Effector memory CD8-positive, alpha-beta T cell (primary cell): ENCODE measurements around the gene MOB3A.

ENCODE experiments used
- ATAC-seq: fragments of 150-1000 bp; cut with Tn5 transposase; replicated peaks from 2 replicates; pipeline ENCODE4 v1.10.0; 2021; ENCODE audit warnings: mild to moderate bottlenecking, moderate library complexity
- DNase-seq, 3 experiments: peaks; one replicate each; pipeline ENCODE4 v3.0.0; 2021
- H3K27ac Mint-ChIP-seq, 2 donors: one replicate each; pipeline ENCODE4 v1.8.0; 2022; ENCODE audit warnings: mild to moderate bottlenecking in 2 of 2, mixed read lengths in 2 of 2, moderate library complexity in 2 of 2
- H3K27me3 Mint-ChIP-seq, 2 donors: one replicate each; pipeline ENCODE4 v1.8.0; 2022; ENCODE audit warnings: mixed read lengths in 2 of 2
- H3K36me3 Mint-ChIP-seq: one replicate; pipeline ENCODE4 v1.8.0; 2022; ENCODE audit warnings: mild to moderate bottlenecking, moderate library complexity, mixed read lengths; ENCODE audit not compliant: insufficient read depth
- H3K4me1 Mint-ChIP-seq, 2 donors: one replicate each; pipeline ENCODE4 v1.8.0; 2022; ENCODE audit warnings: low read depth in 2 of 2, mixed read lengths in 2 of 2
- H3K4me3 Mint-ChIP-seq, 2 donors: one replicate each; pipeline ENCODE4 v1.8.0; 2022; ENCODE audit warnings: mild to moderate bottlenecking in 2 of 2, mixed read lengths in 2 of 2, moderate library complexity in 2 of 2
- H3K9me3 Mint-ChIP-seq, 2 donors: one replicate each; pipeline ENCODE4 v1.8.0; 2022; ENCODE audit warnings: mixed read lengths in 2 of 2
- total RNA-seq, 9 experiments: gene quantifications; one replicate each; lab custom pipeline; 2026; lab: John Stamatoyannopoulos, UW

The MOB3A gene
- 56.9 to 113 (median 85.0) reads per million in 9 experiments for total RNA-seq

DNA sequence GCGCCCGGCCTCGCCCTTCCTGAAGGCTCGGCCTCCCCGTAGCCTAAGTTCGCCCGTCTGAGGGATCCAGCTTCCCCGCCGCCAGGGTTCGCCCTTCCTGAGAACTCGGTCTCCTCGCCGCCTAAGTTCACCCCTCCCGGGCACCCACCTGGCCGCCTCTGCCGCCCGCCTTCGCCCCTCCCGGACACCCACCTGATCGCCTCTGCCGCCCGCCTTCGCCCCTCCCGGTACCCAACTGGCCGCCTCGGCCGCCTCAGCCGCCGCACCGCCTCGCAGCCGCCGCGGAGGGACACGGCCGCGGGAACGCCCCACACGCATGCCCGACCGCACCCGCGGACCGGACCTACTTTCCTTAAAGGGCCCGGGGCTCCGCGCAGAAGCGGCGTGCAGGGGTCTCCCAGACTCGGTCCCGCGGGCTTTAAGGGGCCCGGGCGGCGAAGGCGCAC is at the start of gene MOB3A:
Gene MOB3A (minus strand): TSS at position 293 of the 446 bp plus-strand sequence. CDS start 17,766 bp downstream, outside the sequence.
- Mint-ChIP-seq H3K27me3 (no peaks in the 10 kb centered on the region), H3K27ac (peak within 1 kb of the TSS; percentile 95 to 96), H3K9me3 (no peaks in the 10 kb centered on the region), H3K36me3 (peaks cover 58% of the 10 kb centered on the region), H3K4me3 (peak within 1 kb of the TSS; percentile 99), H3K4me1 (peaks cover 23 to 29% of the 10 kb centered on the region in 2 donors)
- ATAC-seq (peak; percentile 60), DNase-seq (peak in 1 of 3 experiments; percentile 83)

- Mint-ChIP-seq H3K27me3 (no peaks in the 10 kb centered on the region), H3K4me1 (peaks cover 39 to 40% of the 10 kb centered on the region in 2 donors), H3K4me3 (peak overlapping the region in 1 of 2 donors; percentile 8), H3K36me3 (peaks cover 22% of the 10 kb centered on the region), H3K27ac (peak overlapping the region; percentile 76 to 77), H3K9me3 (no peaks in the 10 kb centered on the region)
- ATAC-seq (no peak), DNase-seq (no peak)
Measured at GRCh38 chr19:2145831-2146241, 49.7 kb upstream of the MOB3A start.

- H3K9me3 Mint-ChIP-seq, result no peaks in the 10 kb centered on the region
- peak overlapping the region; percentile 46 to 77 for H3K27ac Mint-ChIP-seq
- peaks cover 32 to 33% of the 10 kb centered on the region in 2 donors for H3K4me1 Mint-ChIP-seq
- no peak for ATAC-seq
- H3K4me3 Mint-ChIP-seq, result no peak overlapping the region
- no peak for DNase-seq
- peaks cover 21% of the 10 kb centered on the region for H3K36me3 Mint-ChIP-seq
- no peaks in the 10 kb centered on the region for H3K27me3 Mint-ChIP-seq
Measured at GRCh38 chr19:2144190-2144589, 48.1 kb upstream of the MOB3A start.

GRCh38 chr19:2142173-2142829 is 46.2 kb upstream of the MOB3A start:
- peaks cover 24% of the 10 kb centered on the region for H3K36me3 Mint-ChIP-seq
- H3K4me3 Mint-ChIP-seq, result no peak overlapping the region
- DNase-seq, result no peak
- ATAC-seq, result no peak
- H3K27ac Mint-ChIP-seq, result no peak overlapping the region
- H3K9me3 Mint-ChIP-seq, result no peaks in the 10 kb centered on the region
- H3K27me3 Mint-ChIP-seq, result no peaks in the 10 kb centered on the region
- peaks cover 16 to 22% of the 10 kb centered on the region in 2 donors for H3K4me1 Mint-ChIP-seq

GRCh38 chr19:2140138-2140569 is 44.0 kb upstream of the MOB3A start:
- Mint-ChIP-seq H3K4me3 (no peak overlapping the region), H3K27ac (no peak overlapping the region), H3K4me1 (peaks cover 8 to 15% of the 10 kb centered on the region in 2 donors), H3K9me3 (no peaks in the 10 kb centered on the region), H3K27me3 (no peaks in the 10 kb centered on the region), H3K36me3 (peaks cover 31% of the 10 kb centered on the region)
- DNase-seq, result no peak
- no peak for ATAC-seq

GRCh38 chr19:2139385-2140137 is 43.4 kb upstream of the MOB3A start:
- DNase-seq (no peak), ATAC-seq (no peak)
- H3K9me3 Mint-ChIP-seq, result no peaks in the 10 kb centered on the region
- peaks cover 31% of the 10 kb centered on the region for H3K36me3 Mint-ChIP-seq
- no peak overlapping the region for H3K27ac Mint-ChIP-seq
- H3K27me3 Mint-ChIP-seq, result no peaks in the 10 kb centered on the region
- peaks cover 4 to 12% of the 10 kb centered on the region in 2 donors for H3K4me1 Mint-ChIP-seq
- H3K4me3 Mint-ChIP-seq, result no peak overlapping the region

DNA sequence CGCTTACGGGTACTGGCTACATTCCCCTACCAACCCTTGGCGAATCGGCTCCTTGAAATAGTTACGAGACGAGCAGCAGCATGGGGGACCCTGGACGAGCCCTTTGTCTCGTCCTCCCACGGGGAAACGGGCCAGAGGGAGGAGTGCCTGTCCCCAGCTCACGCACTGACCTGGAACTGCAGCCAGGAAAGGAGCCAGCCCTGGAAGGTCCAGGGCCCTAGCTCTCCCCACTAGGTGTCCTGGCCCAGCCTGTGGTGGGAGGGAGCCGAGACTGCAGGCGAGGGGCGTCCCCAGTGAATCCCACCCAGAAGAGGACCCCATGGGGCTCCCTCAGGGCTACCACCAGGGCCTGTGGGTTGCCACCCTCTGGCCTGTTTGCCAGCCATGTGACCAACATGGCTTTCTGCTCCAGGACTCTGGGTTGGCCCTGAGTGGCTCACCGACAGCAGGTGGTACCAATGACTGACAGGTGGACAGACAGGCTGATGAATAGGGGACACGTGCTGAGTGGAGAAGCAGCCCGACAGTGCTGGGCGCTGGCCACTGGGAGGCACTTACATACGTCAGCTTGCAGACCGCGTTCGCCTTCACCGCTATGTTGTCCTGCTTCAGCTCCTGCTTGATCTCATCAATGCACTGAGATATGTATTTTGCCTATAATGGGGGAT is 42.1 kb upstream of the MOB3A start:
- Mint-ChIP-seq H3K4me3 (no peak overlapping the region), H3K9me3 (no peaks in the 10 kb centered on the region), H3K27ac (no peak overlapping the region), H3K4me1 (peaks cover 4 to 7% of the 10 kb centered on the region in 2 donors), H3K27me3 (no peaks in the 10 kb centered on the region), H3K36me3 (peaks cover 41% of the 10 kb centered on the region)
- ATAC-seq (no peak), DNase-seq (no peak)

DNA sequence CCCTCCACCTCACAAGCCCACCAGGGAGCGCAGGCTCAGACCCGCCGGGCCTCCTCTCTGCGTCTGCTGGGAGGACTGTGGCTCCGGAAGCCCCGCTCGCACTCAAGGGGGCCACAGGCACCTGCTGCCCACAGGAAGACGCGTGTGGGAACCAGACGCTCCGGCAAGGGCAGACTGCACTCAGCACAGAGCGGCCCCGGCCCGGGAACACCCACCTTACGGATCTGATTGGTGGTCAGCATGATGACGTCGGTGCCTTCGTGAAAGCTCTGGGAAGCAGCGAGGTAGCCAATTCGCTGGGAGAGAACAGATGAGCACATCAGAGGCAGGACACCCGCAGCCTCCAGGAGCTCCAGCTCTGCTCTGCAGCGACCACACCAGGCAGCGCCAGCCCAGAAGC is 40.7 kb upstream of the MOB3A start:
- H3K9me3 Mint-ChIP-seq, result no peaks in the 10 kb centered on the region
- ATAC-seq (no peak), DNase-seq (no peak)
- no peaks in the 10 kb centered on the region for H3K27me3 Mint-ChIP-seq
- H3K4me3 Mint-ChIP-seq, result no peak overlapping the region
- H3K4me1 Mint-ChIP-seq, result peaks cover 4 to 8% of the 10 kb centered on the region in 2 donors
- H3K36me3 Mint-ChIP-seq, result peaks cover 41% of the 10 kb centered on the region
- no peak overlapping the region for H3K27ac Mint-ChIP-seq

DNA sequence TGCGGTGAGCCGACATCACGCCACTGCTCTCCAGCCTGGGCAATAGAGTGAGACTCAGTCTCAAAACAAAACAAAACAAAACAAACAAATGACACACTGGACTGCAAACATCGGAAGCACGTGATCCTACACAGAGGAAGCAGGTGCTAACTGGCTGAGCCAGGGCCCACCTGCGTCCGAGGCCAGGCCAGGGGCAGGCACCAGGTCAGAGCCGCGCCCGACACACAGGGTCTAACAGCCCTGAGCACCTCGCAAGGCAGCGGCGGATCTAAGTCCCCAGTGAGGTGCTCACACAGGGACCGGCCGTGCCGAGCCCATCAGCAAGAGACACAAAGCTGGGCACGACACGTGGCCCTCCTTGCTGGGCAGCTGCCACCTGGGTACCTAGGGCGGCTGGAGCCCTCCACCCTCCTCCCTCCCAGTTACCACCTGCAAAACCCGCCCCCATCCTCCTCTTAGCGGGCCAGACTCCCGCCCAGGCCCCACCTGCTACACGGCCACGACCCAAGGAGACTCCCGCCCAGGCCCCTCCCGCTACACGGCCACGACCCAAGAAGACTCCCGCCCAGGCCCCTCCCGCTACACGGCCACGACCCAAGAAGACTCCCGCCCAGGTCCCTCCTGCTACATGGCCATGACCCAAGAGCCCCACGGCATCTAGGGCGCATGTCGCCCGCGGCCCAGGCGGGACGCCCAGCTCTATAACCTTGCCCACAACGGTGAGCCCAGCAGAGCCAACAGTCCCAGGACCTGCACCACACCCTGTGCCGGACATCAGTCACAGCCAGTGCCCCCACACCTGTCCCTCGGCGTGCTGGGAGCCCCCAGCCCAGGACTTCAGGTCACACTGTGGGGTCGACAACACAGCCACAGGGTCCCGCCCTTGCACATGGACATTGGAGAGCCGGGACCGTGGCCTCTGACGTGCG is 39.6 kb upstream of the MOB3A start:
- no peaks in the 10 kb centered on the region for H3K9me3 Mint-ChIP-seq
- H3K27me3 Mint-ChIP-seq, result no peaks in the 10 kb centered on the region
- H3K36me3 Mint-ChIP-seq, result peaks cover 41% of the 10 kb centered on the region
- peak overlapping the region in 1 of 2 donors; percentile 49 for H3K27ac Mint-ChIP-seq
- ATAC-seq, result no peak
- peaks cover 0 to 6% of the 10 kb centered on the region in 2 donors for H3K4me1 Mint-ChIP-seq
- DNase-seq, result no peak
- no peak overlapping the region for H3K4me3 Mint-ChIP-seq

- DNase-seq, result no peak
- Mint-ChIP-seq H3K27me3 (no peaks in the 10 kb centered on the region), H3K4me1 (peaks cover 0 to 4% of the 10 kb centered on the region in 2 donors), H3K4me3 (no peak overlapping the region), H3K9me3 (no peaks in the 10 kb centered on the region), H3K36me3 (peaks cover 43% of the 10 kb centered on the region), H3K27ac (no peak overlapping the region)
- ATAC-seq, result no peak
Measured at GRCh38 chr19:2132731-2133490, 36.8 kb upstream of the MOB3A start.

GRCh38 chr19:2132191-2132590 is 36.1 kb upstream of the MOB3A start:
- no peak for ATAC-seq
- no peaks in the 10 kb centered on the region for H3K27me3 Mint-ChIP-seq
- H3K4me1 Mint-ChIP-seq, result peaks cover 0 to 4% of the 10 kb centered on the region in 2 donors
- no peaks in the 10 kb centered on the region for H3K9me3 Mint-ChIP-seq
- H3K36me3 Mint-ChIP-seq, result peaks cover 41% of the 10 kb centered on the region
- H3K27ac Mint-ChIP-seq, result no peak overlapping the region
- H3K4me3 Mint-ChIP-seq, result no peak overlapping the region
- no peak for DNase-seq
